ENCODE results near the gene CXXC1.

Gene CXXC1

GRCh38 chr18:50281972-50282520 is 5.4 kb downstream of the CXXC1 start:
- H3K27ac ChIP-seq (ENCODE audit: low read length): peak overlapping the region; percentile 98
- H3K9me3 ChIP-seq (ENCODE audit: control insufficient read depth in 1 of 2, low read length in 2 of 2): no peaks in the 10 kb centered on the region
- H3K36me3 ChIP-seq (ENCODE audit: control insufficient read depth in 1 of 2, insufficient read depth in 2 of 2, low read length in 2 of 2): peaks cover 22 to 53% of the 10 kb centered on the region in 2 donors
- no peaks in the 10 kb centered on the region for H3K27me3 ChIP-seq (ENCODE audit: low read depth, low read length)
- H3K4me1 ChIP-seq (ENCODE audit: control insufficient read depth in 1 of 2, insufficient read depth in 2 of 2, low read length in 2 of 2): peaks cover 15 to 43% of the 10 kb centered on the region in 2 donors
- H3K4me3 ChIP-seq (ENCODE audit: low read depth in 1 of 2, low read length in 2 of 2): peak overlapping the region; percentile 94 to 97

GRCh38 chr18:50281295-50281971 is 6.1 kb downstream of the CXXC1 start, which contains the start of gene MBD1:
Gene MBD1, minus strand, starts transcription at chr18:50281523. Its CDS starts 1,531 bp downstream, at chr18:50279992.
- Histone ChIP-seq H3K36me3 (ENCODE audit: control insufficient read depth in 1 of 2, insufficient read depth in 2 of 2, low read length in 2 of 2) (peaks cover 28 to 59% of the 10 kb centered on the region in 2 donors), H3K4me1 (ENCODE audit: control insufficient read depth in 1 of 2, insufficient read depth in 2 of 2, low read length in 2 of 2) (peaks cover 15 to 37% of the 10 kb centered on the region in 2 donors), H3K4me3 (ENCODE audit: low read depth in 1 of 2, low read length in 2 of 2) (peak within 1 kb of the TSS; percentile 94 to 97), H3K27me3 (ENCODE audit: low read depth, low read length) (no peaks in the 10 kb centered on the region), H3K9me3 (ENCODE audit: control insufficient read depth in 1 of 2, low read length in 2 of 2) (no peaks in the 10 kb centered on the region), H3K27ac (ENCODE audit: low read length) (peak within 1 kb of the TSS; percentile 98)

- H3K9me3 ChIP-seq (ENCODE audit: control insufficient read depth in 1 of 2, low read length in 2 of 2): no peaks in the 10 kb centered on the region
- peak overlapping the region; percentile 98 for H3K27ac ChIP-seq (ENCODE audit: low read length)
- H3K36me3 ChIP-seq (ENCODE audit: control insufficient read depth in 1 of 2, insufficient read depth in 2 of 2, low read length in 2 of 2): peaks cover 34 to 61% of the 10 kb centered on the region in 2 donors
- peaks cover 15 to 31% of the 10 kb centered on the region in 2 donors for H3K4me1 ChIP-seq (ENCODE audit: control insufficient read depth in 1 of 2, insufficient read depth in 2 of 2, low read length in 2 of 2)
- H3K4me3 ChIP-seq (ENCODE audit: low read depth in 1 of 2, low read length in 2 of 2): peak overlapping the region; percentile 94 to 97
- no peaks in the 10 kb centered on the region for H3K27me3 ChIP-seq (ENCODE audit: low read depth, low read length)
Observed at GRCh38 chr18:50280707-50281294, 6.7 kb downstream of the CXXC1 start.

- Histone ChIP-seq H3K4me3 (ENCODE audit: low read depth in 1 of 2, low read length in 2 of 2) (peak overlapping the region; percentile 94 to 97), H3K36me3 (ENCODE audit: control insufficient read depth in 1 of 2, insufficient read depth in 2 of 2, low read length in 2 of 2) (peaks cover 43 to 69% of the 10 kb centered on the region in 2 donors), H3K27me3 (ENCODE audit: low read depth, low read length) (no peaks in the 10 kb centered on the region), H3K27ac (ENCODE audit: low read length) (no peak overlapping the region), H3K9me3 (ENCODE audit: control insufficient read depth in 1 of 2, low read length in 2 of 2) (no peaks in the 10 kb centered on the region), H3K4me1 (ENCODE audit: control insufficient read depth in 1 of 2, insufficient read depth in 2 of 2, low read length in 2 of 2) (peaks cover 15 to 31% of the 10 kb centered on the region in 2 donors)
Observed at GRCh38 chr18:50279752-50280151, 7.7 kb downstream of the CXXC1 start.

GRCh38 chr18:50277942-50278341 is 9.6 kb downstream of the CXXC1 start:
- no peaks in the 10 kb centered on the region for H3K27me3 ChIP-seq (ENCODE audit: low read depth, low read length)
- H3K4me3 ChIP-seq (ENCODE audit: low read depth in 1 of 2, low read length in 2 of 2): no peak overlapping the region
- no peak overlapping the region for H3K27ac ChIP-seq (ENCODE audit: low read length)
- peaks cover 51 to 69% of the 10 kb centered on the region in 2 donors for H3K36me3 ChIP-seq (ENCODE audit: control insufficient read depth in 1 of 2, insufficient read depth in 2 of 2, low read length in 2 of 2)
- H3K9me3 ChIP-seq (ENCODE audit: control insufficient read depth in 1 of 2, low read length in 2 of 2): no peaks in the 10 kb centered on the region
- H3K4me1 ChIP-seq (ENCODE audit: control insufficient read depth in 1 of 2, insufficient read depth in 2 of 2, low read length in 2 of 2): peaks cover 15 to 31% of the 10 kb centered on the region in 2 donors

GRCh38 chr18:50276452-50276851 is 11.0 kb downstream of the CXXC1 start:
- H3K4me1 ChIP-seq (ENCODE audit: control insufficient read depth in 1 of 2, insufficient read depth in 2 of 2, low read length in 2 of 2): peaks cover 15 to 24% of the 10 kb centered on the region in 2 donors
- H3K4me3 ChIP-seq (ENCODE audit: low read depth in 1 of 2, low read length in 2 of 2): no peak overlapping the region
- H3K27ac ChIP-seq (ENCODE audit: low read length): no peak overlapping the region
- H3K36me3 ChIP-seq (ENCODE audit: control insufficient read depth in 1 of 2, insufficient read depth in 2 of 2, low read length in 2 of 2): peaks cover 66 to 76% of the 10 kb centered on the region in 2 donors
- no peaks in the 10 kb centered on the region for H3K9me3 ChIP-seq (ENCODE audit: control insufficient read depth in 1 of 2, low read length in 2 of 2)
- H3K27me3 ChIP-seq (ENCODE audit: low read depth, low read length): no peaks in the 10 kb centered on the region

- Histone ChIP-seq H3K36me3 (ENCODE audit: control insufficient read depth in 1 of 2, insufficient read depth in 2 of 2, low read length in 2 of 2) (peaks cover 74 to 84% of the 10 kb centered on the region in 2 donors), H3K27me3 (ENCODE audit: low read depth, low read length) (no peaks in the 10 kb centered on the region), H3K9me3 (ENCODE audit: control insufficient read depth in 1 of 2, low read length in 2 of 2) (no peaks in the 10 kb centered on the region), H3K27ac (ENCODE audit: low read length) (no peak overlapping the region), H3K4me1 (ENCODE audit: control insufficient read depth in 1 of 2, insufficient read depth in 2 of 2, low read length in 2 of 2) (peaks cover 13 to 20% of the 10 kb centered on the region in 2 donors), H3K4me3 (ENCODE audit: low read depth in 1 of 2, low read length in 2 of 2) (no peak overlapping the region)
Observed at GRCh38 chr18:50275503-50276036, 11.9 kb downstream of the CXXC1 start.

- peaks cover 79 to 90% of the 10 kb centered on the region in 2 donors for H3K36me3 ChIP-seq (ENCODE audit: control insufficient read depth in 1 of 2, insufficient read depth in 2 of 2, low read length in 2 of 2)
- no peaks in the 10 kb centered on the region for H3K27me3 ChIP-seq (ENCODE audit: low read depth, low read length)
- H3K9me3 ChIP-seq (ENCODE audit: control insufficient read depth in 1 of 2, low read length in 2 of 2): no peaks in the 10 kb centered on the region
- no peak overlapping the region for H3K4me3 ChIP-seq (ENCODE audit: low read depth in 1 of 2, low read length in 2 of 2)
- H3K4me1 ChIP-seq (ENCODE audit: control insufficient read depth in 1 of 2, insufficient read depth in 2 of 2, low read length in 2 of 2): peaks cover 7 to 14% of the 10 kb centered on the region in 2 donors
- H3K27ac ChIP-seq (ENCODE audit: low read length): no peak overlapping the region
Observed at GRCh38 chr18:50274941-50275340, 12.6 kb downstream of the CXXC1 start.

- Histone ChIP-seq H3K27me3 (ENCODE audit: low read depth, low read length) (no peaks in the 10 kb centered on the region), H3K9me3 (ENCODE audit: control insufficient read depth in 1 of 2, low read length in 2 of 2) (no peaks in the 10 kb centered on the region), H3K4me1 (ENCODE audit: control insufficient read depth in 1 of 2, insufficient read depth in 2 of 2, low read length in 2 of 2) (peaks cover under 1 to 5% of the 10 kb centered on the region in 2 donors), H3K27ac (ENCODE audit: low read length) (no peak overlapping the region), H3K36me3 (ENCODE audit: control insufficient read depth in 1 of 2, insufficient read depth in 2 of 2, low read length in 2 of 2) (peaks cover 81 to 90% of the 10 kb centered on the region in 2 donors), H3K4me3 (ENCODE audit: low read depth in 1 of 2, low read length in 2 of 2) (no peak overlapping the region)
Observed at GRCh38 chr18:50274044-50274442, 13.4 kb downstream of the CXXC1 start.

GRCh38 chr18:50273203-50274043 is 14.1 kb downstream of the CXXC1 start:
- peaks cover 80 to 85% of the 10 kb centered on the region in 2 donors for H3K36me3 ChIP-seq (ENCODE audit: control insufficient read depth in 1 of 2, insufficient read depth in 2 of 2, low read length in 2 of 2)
- no peak overlapping the region for H3K27ac ChIP-seq (ENCODE audit: low read length)
- H3K4me3 ChIP-seq (ENCODE audit: low read depth in 1 of 2, low read length in 2 of 2): no peak overlapping the region
- H3K27me3 ChIP-seq (ENCODE audit: low read depth, low read length): no peaks in the 10 kb centered on the region
- no peaks in the 10 kb centered on the region for H3K9me3 ChIP-seq (ENCODE audit: control insufficient read depth in 1 of 2, low read length in 2 of 2)
- no peaks in the 10 kb centered on the region for H3K4me1 ChIP-seq (ENCODE audit: control insufficient read depth in 1 of 2, insufficient read depth in 2 of 2, low read length in 2 of 2)

Measured in muscle layer of duodenum (tissue), 2 donors.